ENCODE data around the gene HOGA1.

Gene HOGA1

GRCh38 chr10:97585439-97585811, 1.2 kb downstream of the HOGA1 start:
- DNase-seq (ENCODE audit: low read depth), result no peak
- no peak overlapping the region for H3K4me3 ChIP-seq (ENCODE audit: control insufficient read depth, low read depth, low read length)
- TF ChIP-seq CTCF (conservative IDR thresholded peaks at IDR 0.05; ENCODE audit: control insufficient read depth, insufficient read depth, low read depth, low read length), result no peak

DNA sequence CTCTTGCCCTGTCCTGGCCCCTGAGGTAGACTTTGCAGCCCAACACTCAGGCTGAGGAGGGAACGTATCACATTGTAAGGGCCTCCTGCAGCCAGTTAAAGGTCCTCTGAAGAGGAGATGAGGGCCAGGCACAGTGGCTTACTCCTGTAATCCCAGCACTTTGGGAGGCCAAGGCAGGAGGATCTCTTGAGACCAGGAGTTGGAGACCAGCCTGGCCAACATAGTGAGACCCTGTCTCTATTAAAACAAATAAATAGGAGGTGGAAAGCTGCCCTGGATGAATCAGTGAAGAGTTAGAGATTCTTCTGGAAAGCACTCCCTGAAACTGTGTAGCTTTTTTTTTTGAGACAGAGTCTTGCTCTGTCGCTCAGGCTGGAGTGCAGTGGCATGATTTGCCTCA, 3.0 kb downstream of the HOGA1 start:
- no peak for TF ChIP-seq CTCF (conservative IDR thresholded peaks at IDR 0.05; ENCODE audit: control insufficient read depth, insufficient read depth, low read depth, low read length)
- no peak for DNase-seq (ENCODE audit: low read depth)
- no peak overlapping the region for H3K4me3 ChIP-seq (ENCODE audit: control insufficient read depth, low read depth, low read length)

DNA sequence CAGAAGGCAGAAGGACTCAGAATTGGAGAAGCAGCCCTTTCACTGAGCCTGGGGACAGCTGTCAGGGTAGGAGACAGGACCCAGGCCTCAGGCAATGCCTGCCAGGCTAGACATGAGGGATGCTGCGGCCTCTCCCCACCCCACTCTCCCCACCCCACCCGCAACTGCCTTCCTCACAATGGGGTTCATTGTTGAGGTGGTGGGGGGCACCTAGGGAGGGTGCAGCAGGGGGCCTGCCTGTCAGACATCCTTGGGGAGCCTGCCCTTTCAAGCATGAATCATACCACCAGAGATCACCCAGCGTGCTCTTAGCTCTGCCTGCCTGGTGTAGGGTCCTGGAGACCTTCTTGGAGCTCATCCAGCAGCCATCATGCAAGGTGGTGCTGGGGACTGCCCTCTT, 5.3 kb downstream of the HOGA1 start, which contains the start of gene C10orf62:
Gene C10orf62 (plus strand): TSS at position 243 of the 400 bp plus-strand sequence. CDS start 177 bp downstream, outside the sequence.
- no peak for TF ChIP-seq CTCF (conservative IDR thresholded peaks at IDR 0.05; ENCODE audit: control insufficient read depth, insufficient read depth, low read depth, low read length)
- no peak within 1 kb of the TSS for H3K4me3 ChIP-seq (ENCODE audit: control insufficient read depth, low read depth, low read length)
- DNase-seq (ENCODE audit: low read depth), result no peak

- DNase-seq (ENCODE audit: low read depth), result no peak
- no peak overlapping the region for H3K4me3 ChIP-seq (ENCODE audit: control insufficient read depth, low read depth, low read length)
- TF ChIP-seq CTCF (conservative IDR thresholded peaks at IDR 0.05; ENCODE audit: control insufficient read depth, insufficient read depth, low read depth, low read length), result no peak
Observed at GRCh38 chr10:97590082-97590747, 6.0 kb downstream of the HOGA1 start.

- no peak for DNase-seq (ENCODE audit: low read depth)
- H3K4me3 ChIP-seq (ENCODE audit: control insufficient read depth, low read depth, low read length), result no peak overlapping the region
- TF ChIP-seq CTCF (conservative IDR thresholded peaks at IDR 0.05; ENCODE audit: control insufficient read depth, insufficient read depth, low read depth, low read length), result no peak
Observed at GRCh38 chr10:97590748-97591495, 6.7 kb downstream of the HOGA1 start.

- no peak for DNase-seq (ENCODE audit: low read depth)
- H3K4me3 ChIP-seq (ENCODE audit: control insufficient read depth, low read depth, low read length), result no peak overlapping the region
- TF ChIP-seq CTCF (conservative IDR thresholded peaks at IDR 0.05; ENCODE audit: control insufficient read depth, insufficient read depth, low read depth, low read length), result no peak
Observed at GRCh38 chr10:97593421-97593820, 9.2 kb downstream of the HOGA1 start.
